Smooth muscle cell (in vitro differentiated cells): ENCODE measurements around the gene TIMM22. TPM values are rescaled to one million over a fixed set of nuclear protein-coding genes. Genes with fewer than 3 reads are reported as not detected.
"Not testable (repeated sequence)": the region's sequence is repeated elsewhere in the genome, so short reads cannot be mapped to it uniquely, and the experiment has no call there.

Experiments
- DNase-seq: peaks from one replicate; lab custom pipeline; 2025; ENCODE audit not compliant: unreplicated experiment; lab: John Stamatoyannopoulos, UW
- H2AFZ ChIP-seq: fragments of 200-600 bp; sonication (generic); 2 replicates; pipeline ENCODE4 v1.6.0; 2016; ENCODE audit warnings: antibody characterized with exemption, low read depth, mild to moderate bottlenecking
- H3F3A ChIP-seq: fragments of 200-600 bp; sonication (generic); 2 replicates; pipeline ENCODE4 v1.6.0; 2017; ENCODE audit warnings: antibody characterized with exemption, low read depth
- H3K27ac ChIP-seq: fragments of 200-600 bp; sonication (generic); 2 replicates; pipeline ENCODE4 v1.5.1; 2016; ENCODE audit warnings: low read depth, mild to moderate bottlenecking
- H3K27me3 ChIP-seq: fragments of 200-600 bp; sonication (generic); 2 replicates; pipeline ENCODE4 v1.6.1; 2016; ENCODE audit warnings: low read depth, mild to moderate bottlenecking
- H3K36me3 ChIP-seq: fragments of 200-600 bp; sonication (generic); 2 replicates; pipeline ENCODE4 v1.5.1; 2016; ENCODE audit warnings: low read depth
- H3K4me1 ChIP-seq: fragments of 200-600 bp; sonication (generic); 2 replicates; pipeline ENCODE4 v1.5.1; 2016; ENCODE audit warnings: low read depth
- H3K4me2 ChIP-seq: fragments of 200-600 bp; sonication (generic); 2 replicates; pipeline ENCODE4 v1.6.0; 2016; ENCODE audit warnings: mild to moderate bottlenecking
- H3K4me3 ChIP-seq: fragments of 200-600 bp; sonication (generic); 2 replicates; pipeline ENCODE4 v1.5.1; 2016; ENCODE audit warnings: mild to moderate bottlenecking
- H3K79me2 ChIP-seq: fragments of 200-600 bp; sonication (generic); 2 replicates; pipeline ENCODE4 v1.6.0; 2016; ENCODE audit warnings: low read depth, mild to moderate bottlenecking
- H3K9ac ChIP-seq: fragments of 200-600 bp; sonication (generic); 2 replicates; pipeline ENCODE4 v1.6.0; 2016; ENCODE audit warnings: low read depth
- H3K9me3 ChIP-seq: fragments of 200-600 bp; sonication (generic); replicated peaks from 2 replicates; pipeline ENCODE4 v1.5.1; 2016; ENCODE audit warnings: low read depth
- H4K20me1 ChIP-seq: fragments of 200-600 bp; sonication (generic); 2 replicates; pipeline ENCODE4 v1.6.0; 2016; ENCODE audit warnings: low read depth
- CTCF ChIP-seq: fragments of 200-600 bp; sonication (generic); IDR thresholded peaks from 2 replicates; pipeline ENCODE4 v1.5.1; 2017; ENCODE audit warnings: borderline replicate concordance, mild to moderate bottlenecking, antibody characterized with exemption; ENCODE audit not compliant: insufficient read depth, poor library complexity, severe bottlenecking
- WGBS: methylation state at CpG from one replicate; pipeline ENCODE4 v1.1.7; 2016; ENCODE audit warnings: low lambda C conversion rate; 5-methylcytosine and 5-hydroxymethylcytosine counted together
- polyA plus RNA-seq: library from polyadenylated mRNA; unstranded; fragments of >200 nt; fragmentation: Nextera tagmentation; extraction: Ambion mirVana; gene quantifications from 2 replicates; pipeline ENCODE4 v1.2.1, GENCODE V29; 2016
- total RNA-seq: library from RNA; depleted of rRNA; stranded (reverse); fragments of >200 nt; gene quantifications from 2 replicates; pipeline ENCODE4 v1.2.3, GENCODE V29; 2014

Gene TIMM22
- total and polyA plus RNA-seq, 2 experiments from 2014 or later: 13.7 to 24.0 TPM

GRCh38 chr17:1047879-1048470 is 51.0 kb downstream of the TIMM22 start:
- TF ChIP-seq CTCF: no peak
- Histone ChIP-seq H3K4me1 (peaks cover 4% of the 10 kb centered on the region), H3K79me2 (no peaks in the 10 kb centered on the region), H3K36me3 (no peaks in the 10 kb centered on the region), H3K9ac (no peak overlapping the region), H3K4me2 (no peak overlapping the region), H3K27me3 (no peaks in the 10 kb centered on the region), H4K20me1 (peaks cover 16% of the 10 kb centered on the region), H2AFZ (no peak overlapping the region), H3K9me3 (no peaks in the 10 kb centered on the region), H3K27ac (no peak overlapping the region), H3K4me3 (no peak overlapping the region), H3F3A (no peaks in the 10 kb centered on the region)
- WGBS: 91% methylated on average over 19 of the region's 20 CpGs
- DNase-seq: no peak

- not testable (repeated sequence) for H3K4me2 ChIP-seq
Observed at GRCh38 chr17:1048516-1049115, 51.7 kb downstream of the TIMM22 start.

GRCh38 chr17:1049446-1050225 is 52.7 kb downstream of the TIMM22 start:
- DNase-seq: no peak
- Histone ChIP-seq H3K36me3 (no peaks in the 10 kb centered on the region), H3F3A (no peaks in the 10 kb centered on the region), H3K9ac (no peak overlapping the region), H3K9me3 (no peaks in the 10 kb centered on the region), H3K27ac (no peak overlapping the region), H3K4me1 (no peaks in the 10 kb centered on the region), H4K20me1 (peaks cover 3% of the 10 kb centered on the region), H3K4me2 (no peak overlapping the region), H3K27me3 (no peaks in the 10 kb centered on the region), H3K4me3 (no peak overlapping the region), H2AFZ (no peak overlapping the region), H3K79me2 (no peaks in the 10 kb centered on the region)
- 96% methylated on average over 28 of the region's 28 CpGs for WGBS
- no peak for TF ChIP-seq CTCF

More at GRCh38 chr17:1048516-1049115, 51.7 kb downstream of the TIMM22 start:
- 93% methylated on average over 43 of the region's 49 CpGs for WGBS
- H3K9me3 ChIP-seq, H3K79me2 ChIP-seq, H3K4me3 ChIP-seq, H3K27me3 ChIP-seq, DNase-seq, H3K36me3 ChIP-seq, H3K27ac ChIP-seq, H2AFZ ChIP-seq, H3K4me1 ChIP-seq, H3K9ac ChIP-seq, H3F3A ChIP-seq: not testable (repeated sequence)
- H4K20me1 ChIP-seq: peaks cover 11% of the 10 kb centered on the region

GRCh38 chr17:1050246-1050995 is 53.5 kb downstream of the TIMM22 start:
- Histone ChIP-seq H3K4me2 (no peak overlapping the region), H3K9me3 (no peaks in the 10 kb centered on the region), H3K79me2 (no peaks in the 10 kb centered on the region), H3K27ac (no peak overlapping the region), H3K4me1 (no peaks in the 10 kb centered on the region), H3K36me3 (no peaks in the 10 kb centered on the region), H3K27me3 (no peaks in the 10 kb centered on the region), H3K9ac (no peak overlapping the region), H2AFZ (no peak overlapping the region), H3K4me3 (no peak overlapping the region), H3F3A (no peaks in the 10 kb centered on the region), H4K20me1 (no peaks in the 10 kb centered on the region)
- WGBS: 95% methylated on average over 16 of the region's 22 CpGs
- TF ChIP-seq CTCF: no peak
- DNase-seq: no peak
